Transverse colon (tissue), 4 donors: ENCODE data around the gene DNAJC3. TPM values are rescaled to one million over a fixed set of nuclear protein-coding genes. Genes with fewer than 3 reads are reported as not detected.

Experiments used
- DNase-seq: peaks from one replicate; pipeline ENCODE4 v3.0.0-alpha.2; 2019
- H3K27ac ChIP-seq, 4 donors: fragments of 200-600 bp; sonication (generic); 2 replicates each; pipeline ENCODE4 v1.5.1; 2016 to 2018; ENCODE audit warnings: inconsistent platforms in 4 of 4
- H3K27me3 ChIP-seq: fragments of 200-600 bp; sonication (generic); 2 replicates; pipeline ENCODE4 v1.5.1; 2017; ENCODE audit warnings: inconsistent platforms
- H3K36me3 ChIP-seq, 4 donors: fragments of 200-600 bp; sonication (generic); 2 replicates each; pipeline ENCODE4 v1.5.1; 2017 to 2019; ENCODE audit warnings: inconsistent platforms in 4 of 4
- H3K4me1 ChIP-seq, 4 donors: fragments of 200-600 bp; sonication (generic); 2 replicates each; pipeline ENCODE4 v1.5.1; 2017 to 2020; ENCODE audit warnings: inconsistent platforms in 4 of 4
- H3K4me3 ChIP-seq, 4 donors: fragments of 200-600 bp; sonication (generic); 1 replicate in 1 of 4; 2 replicates in 3 of 4; pipeline versions ENCODE4 v1.5.1 to v1.6.1; 2017 to 2019; ENCODE audit warnings: inconsistent platforms in 4 of 4
- H3K9me3 ChIP-seq, 2 donors: fragments of 200-600 bp; sonication (generic); 2 replicates each; pipeline ENCODE4 v1.5.1; 2017 to 2019; ENCODE audit warnings: inconsistent platforms in 2 of 2
- EP300 ChIP-seq: sonication (generic); formaldehyde crosslinking; IDR thresholded peaks from one replicate; pipeline ENCODE4 v1.6.1; 2017; ENCODE audit warnings: antibody characterized with exemption, low read depth
- POLR2A ChIP-seq: fragments of 450-650 bp; IDR thresholded peaks from one replicate; pipeline ENCODE4 v1.6.1; 2016; ENCODE audit warnings: antibody characterized with exemption, mild to moderate bottlenecking, moderate library complexity
- POLR2AphosphoS5 ChIP-seq, 3 donors: sonication (generic); formaldehyde crosslinking; IDR thresholded peaks; one replicate each; pipeline ENCODE4 v1.6.1; 2016; ENCODE audit warnings: antibody characterized with exemption in 3 of 3
- WGBS, 2 donors: methylation state at CpG; one replicate each; pipeline ENCODE4 v1.1.5; 2018; ENCODE audit warnings: low coverage in 1 of 2; 5-methylcytosine and 5-hydroxymethylcytosine counted together
- in situ Hi-C, 4 donors: fragments of 200-750 bp; cut with MboI; loops; one replicate each; pipeline versions ENCODE4 v1.15.0 to v1.15.1; 2017; ENCODE audit warnings: low sequenced_read_pairs in 3 of 4, low pct_ligation_motif_present in 1 of 4, low pct_unique_long_range_greater_than_20kb in 1 of 4
- intact Hi-C: fragments of 100-400 bp; cut with DNase I; formaldehyde crosslinking; loops from one replicate; pipeline ENCODE4 v1.15.1; 2023; ENCODE audit warnings: low total_unique reads
- total RNA-seq, 4 donors: library from RNA; depleted of rRNA; stranded (reverse); fragments of >200 nt; gene quantifications; one replicate each; pipeline ENCODE4 v1.1.0, GENCODE V29; 2016
- TF ChIP-seq, protein P1 (sequence below), 5 experiments: fragments of 200-600 bp in 3 of 5; fragments of 450-650 bp in 2 of 5; sonication (generic) in 3 of 5; IDR thresholded peaks; 1 replicate in 2 of 5; 2 replicates in 3 of 5; pipeline ENCODE4 v1.5.1; 2016 to 2017; ENCODE audit warnings: antibody characterized with exemption in 5 of 5, inconsistent platforms in 3 of 5, mild to moderate bottlenecking in 2 of 5, moderate library complexity in 1 of 5

DNAJC3 gene
- total RNA-seq, 4 donors from 2014 or later, result 22.8 to 49.7 (median 35.5) TPM

DNA sequence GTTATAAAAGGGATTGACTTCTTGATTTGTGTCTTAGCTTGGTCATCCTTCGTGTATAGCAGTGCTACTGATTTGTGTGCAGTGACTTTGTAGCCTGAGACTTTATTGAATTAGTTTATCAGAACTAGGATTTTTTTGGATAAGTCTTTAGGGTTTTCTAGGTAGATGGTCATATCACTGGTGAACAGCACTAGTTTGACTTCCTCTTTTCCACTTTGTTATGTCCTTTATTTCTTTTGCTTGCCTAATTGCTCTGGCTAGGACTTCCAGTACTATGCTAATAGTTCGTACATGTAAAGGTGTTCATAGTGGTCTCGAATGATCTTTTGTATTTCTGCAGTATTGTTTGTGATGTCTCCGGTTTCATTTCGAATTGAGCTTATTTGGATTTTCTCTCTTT, 145.4 kb downstream of the DNAJC3 start:
- Histone ChIP-seq H3K36me3 (peaks cover 0 to 16% (median 4%) of the 10 kb centered on the region in 4 donors), H3K4me1 (no peaks in the 10 kb centered on the region), H3K27ac (no peak overlapping the region), H3K9me3 (no peaks in the 10 kb centered on the region), H3K27me3 (no peaks in the 10 kb centered on the region), H3K4me3 (no peak overlapping the region)
- WGBS, 2 donors, result 91 to 93% methylated on average over 5 of the region's 5 CpGs
- in situ Hi-C loops, result no loop called here
- intact Hi-C loops, result no loop called here
- no peak for TF ChIP-seq EP300
- TF ChIP-seq POLR2A, result no peak
- TF ChIP-seq, protein P1, sequence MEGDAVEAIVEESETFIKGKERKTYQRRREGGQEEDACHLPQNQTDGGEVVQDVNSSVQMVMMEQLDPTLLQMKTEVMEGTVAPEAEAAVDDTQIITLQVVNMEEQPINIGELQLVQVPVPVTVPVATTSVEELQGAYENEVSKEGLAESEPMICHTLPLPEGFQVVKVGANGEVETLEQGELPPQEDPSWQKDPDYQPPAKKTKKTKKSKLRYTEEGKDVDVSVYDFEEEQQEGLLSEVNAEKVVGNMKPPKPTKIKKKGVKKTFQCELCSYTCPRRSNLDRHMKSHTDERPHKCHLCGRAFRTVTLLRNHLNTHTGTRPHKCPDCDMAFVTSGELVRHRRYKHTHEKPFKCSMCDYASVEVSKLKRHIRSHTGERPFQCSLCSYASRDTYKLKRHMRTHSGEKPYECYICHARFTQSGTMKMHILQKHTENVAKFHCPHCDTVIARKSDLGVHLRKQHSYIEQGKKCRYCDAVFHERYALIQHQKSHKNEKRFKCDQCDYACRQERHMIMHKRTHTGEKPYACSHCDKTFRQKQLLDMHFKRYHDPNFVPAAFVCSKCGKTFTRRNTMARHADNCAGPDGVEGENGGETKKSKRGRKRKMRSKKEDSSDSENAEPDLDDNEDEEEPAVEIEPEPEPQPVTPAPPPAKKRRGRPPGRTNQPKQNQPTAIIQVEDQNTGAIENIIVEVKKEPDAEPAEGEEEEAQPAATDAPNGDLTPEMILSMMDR (IDR thresholded peaks at IDR 0.05), result no peak
- no peak for TF ChIP-seq POLR2AphosphoS5 (IDR thresholded peaks at IDR 0.05)
- no peak for DNase-seq

DNA sequence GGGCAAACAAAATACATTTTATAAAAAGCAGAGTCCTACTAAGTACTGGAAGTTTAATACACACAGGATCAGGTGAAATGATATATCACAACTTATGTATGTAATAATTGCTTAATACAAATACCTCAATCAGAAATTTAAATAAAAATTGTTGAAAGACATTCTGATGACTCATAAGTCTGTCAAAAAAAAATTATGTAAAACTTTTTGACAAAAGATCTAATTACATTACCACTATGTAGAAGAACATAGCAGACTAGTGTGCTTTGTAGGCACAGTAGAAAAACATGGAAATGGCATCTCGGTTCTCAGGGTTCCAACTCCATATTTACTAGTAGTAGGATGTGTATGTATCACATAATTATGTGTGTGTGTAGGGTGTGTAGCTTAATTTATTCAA, 156.2 kb downstream of the DNAJC3 start:
- intact Hi-C loops, result loop anchor here (5.0 kb wide), 1 partner anchor 341 kb away; no protein-coding TSS in a partner anchor
- TF ChIP-seq POLR2AphosphoS5 (IDR thresholded peaks at IDR 0.05) (no peak), POLR2A (no peak), EP300 (no peak)
- TF ChIP-seq, protein P1 (IDR thresholded peaks at IDR 0.05), result no peak
- Histone ChIP-seq H3K4me1 (peaks cover 0 to 7% (median 4%) of the 10 kb centered on the region in 4 donors), H3K27ac (no peak overlapping the region), H3K4me3 (no peak overlapping the region), H3K9me3 (peaks cover 4 to 9% of the 10 kb centered on the region in 2 donors), H3K27me3 (no peaks in the 10 kb centered on the region), H3K36me3 (no peaks in the 10 kb centered on the region)
- 90 to 91% methylated on average over 1 of the region's 1 CpG for WGBS, 2 donors
- no peak for DNase-seq
- in situ Hi-C loops, result loop anchor here (10.0 to 25.0 kb wide), 6 partner anchors 198 to 298 kb away; no protein-coding TSS in a partner anchor

DNA sequence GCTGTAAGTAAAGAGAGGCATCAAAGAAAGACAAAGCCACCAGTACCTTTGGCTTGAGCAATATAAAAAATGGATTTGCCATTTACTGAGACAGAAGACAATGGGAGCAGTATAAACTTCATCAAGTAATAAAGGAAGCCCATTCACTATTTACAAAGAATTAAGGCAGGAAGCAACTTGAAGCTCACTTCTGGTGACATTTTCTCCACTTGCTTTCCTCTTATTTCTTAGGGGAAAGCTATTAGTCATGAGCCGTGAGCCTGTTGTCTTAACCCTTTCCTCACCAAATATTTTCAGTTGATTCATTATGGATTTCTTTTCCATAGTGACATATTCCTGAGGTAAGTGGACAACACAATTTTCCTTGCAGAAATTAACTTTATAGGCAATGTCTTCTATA, 156.8 kb downstream of the DNAJC3 start:
- peaks cover 4 to 9% of the 10 kb centered on the region in 2 donors for H3K9me3 ChIP-seq
- no peak for DNase-seq
- H3K36me3 ChIP-seq, result no peaks in the 10 kb centered on the region
- H3K4me1 ChIP-seq, result peaks cover 0 to 7% (median 4%) of the 10 kb centered on the region in 4 donors
- no peak overlapping the region for H3K27ac ChIP-seq
- H3K4me3 ChIP-seq, result no peak overlapping the region
- TF ChIP-seq EP300 (no peak), POLR2A (no peak)
- WGBS, 2 donors, result 8 to 23% methylated on average over 1 of the region's 1 CpG
- intact Hi-C loops (loop anchor here (2.0 to 5.0 kb wide), 2 partner anchors 209 to 341 kb away; no protein-coding TSS in a partner anchor), in situ Hi-C loops (loop anchor here (10.0 to 25.0 kb wide), 6 partner anchors 199 to 299 kb away; no protein-coding TSS in a partner anchor)
- no peaks in the 10 kb centered on the region for H3K27me3 ChIP-seq

DNA sequence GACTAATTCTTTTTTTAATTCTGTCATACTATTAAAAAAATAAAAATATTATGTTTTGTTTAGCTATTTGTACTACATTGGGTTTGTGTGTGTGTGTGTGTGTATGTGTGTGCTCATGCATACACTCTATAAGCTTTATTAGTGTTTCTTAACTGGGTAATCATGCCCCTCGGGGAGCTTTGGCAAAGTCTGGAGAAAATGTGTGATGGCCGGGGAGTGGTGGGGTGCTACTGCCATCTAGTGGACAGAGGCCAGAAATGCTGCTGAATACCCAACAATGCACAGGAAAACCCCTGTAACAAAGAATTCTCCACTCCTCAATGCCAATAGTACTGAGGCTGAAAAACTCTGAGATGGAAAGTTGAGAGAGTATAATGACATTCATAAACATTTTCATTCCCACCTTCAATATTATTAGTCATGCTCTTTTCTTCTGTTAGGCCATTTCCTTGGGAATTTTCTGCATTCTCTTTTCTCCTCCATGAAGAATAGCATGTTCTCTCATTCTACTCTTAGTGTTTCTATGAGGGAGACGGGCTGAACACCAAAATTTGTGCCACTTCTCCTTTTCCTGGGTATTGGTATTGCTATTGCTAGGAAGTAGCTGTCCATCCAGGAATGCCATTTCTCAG, 157.3 kb downstream of the DNAJC3 start:
- in situ Hi-C loops, result loop anchor here (10.0 to 25.0 kb wide), 6 partner anchors 199 to 299 kb away; no protein-coding TSS in a partner anchor
- Histone ChIP-seq H3K4me1 (peaks cover 0 to 7% (median 4%) of the 10 kb centered on the region in 4 donors), H3K27me3 (no peaks in the 10 kb centered on the region), H3K4me3 (no peak overlapping the region), H3K27ac (no peak overlapping the region), H3K36me3 (no peaks in the 10 kb centered on the region), H3K9me3 (peaks cover 4 to 9% of the 10 kb centered on the region in 2 donors)
- intact Hi-C loops, result loop anchor here (2.0 to 5.0 kb wide), 2 partner anchors 209 to 342 kb away; no protein-coding TSS in a partner anchor
- TF ChIP-seq, protein P1 (IDR thresholded peaks at IDR 0.05), result peak; percentile 89 to 92 (median 90)
- TF ChIP-seq POLR2A, result no peak
- peak; percentile 64 for DNase-seq
- WGBS, 2 donors, result 17 to 40% methylated on average over 2 to 3 of the region's 3 CpGs
